ENCODE measurements around the gene INSL3. TPM values are rescaled to one million over a fixed set of nuclear protein-coding genes. Genes with fewer than 3 reads are reported as not detected.

Gene INSL3
- total RNA-seq, 5 donors from 2014 or later (not counting 1 experiment from before 2014, with no cell fraction given) = 4.3 to 8.9 (median 5.4) TPM

Other genes starting within 250 kb of the INSL3 start
- gene UNC13A, start 133.2 kb downstream of the INSL3 start, total RNA-seq = under 1 TPM in 4 of 5 donors, not detected in 1; 0.07 to 0.18 (median 0.13) TPM
- gene MAP1S, start 102.0 kb downstream of the INSL3 start, total RNA-seq = 10 to 100 TPM; 32.8 to 78.5 (median 66.0) TPM
- gene FCHO1, start 70.0 kb downstream of the INSL3 start, total RNA-seq = 100 to 1,000 TPM in 3 of 5 donors, 10 to 100 TPM in 2; 63.0 to 129 (median 118) TPM
- 1 to 10 TPM in 1 of 5 donors, under 1 TPM in 4; 0.12 to 1.2 (median 0.79) TPM for gene B3GNT3, start 26.4 kb downstream of the INSL3 start, total RNA-seq
- gene JAK3, start 26.5 kb upstream of the INSL3 start, total RNA-seq = 100 to 1,000 TPM; 120 to 224 (median 127) TPM
- gene RPL18A, start 38.4 kb upstream of the INSL3 start, total RNA-seq = 1,000 to 10,000 TPM; 3,000 to 4,207 (median 4,048) TPM
- gene SLC5A5, start 50.4 kb upstream of the INSL3 start, total RNA-seq = 1 to 10 TPM; 2.1 to 5.7 (median 3.5) TPM
- 10 to 100 TPM; 24.8 to 51.1 (median 41.5) TPM for gene CCDC124, start 111.5 kb upstream of the INSL3 start, total RNA-seq
- gene KCNN1, start 145.6 kb upstream of the INSL3 start, total RNA-seq = not detected
- 100 to 1,000 TPM; 163 to 195 (median 188) TPM for gene ARRDC2, start 186.7 kb upstream of the INSL3 start, total RNA-seq